MCF 10A (cell line): ENCODE measurements around the gene ALDH1A2. TPM values are rescaled to one million over a fixed set of nuclear protein-coding genes. Genes with fewer than 3 reads are reported as not detected.

Source experiments
- BruUV-seq: library from RNA; stranded (reverse); fragments of 400-500 nt; replicated peaks from 2 replicates; lab custom pipeline; 2021; lab: Mats Ljungman, UMichigan
- CTCF ChIA-PET: fragments of 300-600 bp; sonication (Branson Sonifier 250); formaldehyde crosslinking; extraction: SDS; loops from one replicate; lab custom pipeline; 2021; ENCODE audit warnings: antibody characterized with exemption, inconsistent platforms; lab: Yijun Ruan, JAX
- POLR2A ChIA-PET: fragments of 300-600, 350-650 bp; sonication (Branson Sonifier 250); formaldehyde crosslinking; extraction: SDS; loops from one replicate; lab custom pipeline; 2020; ENCODE audit warnings: antibody characterized with exemption, inconsistent platforms; lab: Yijun Ruan, JAX
- DNase-seq: peaks from one replicate; pipeline ENCODE4 v3.0.0-alpha.2; 2018; ENCODE audit not compliant: unreplicated experiment
- H3K27ac Mint-ChIP-seq: one replicate; pipeline ENCODE4 v1.8.0; 2022; ENCODE audit warnings: mild to moderate bottlenecking, low read depth, mixed read lengths; ENCODE audit not compliant: unreplicated experiment
- H3K27me3 Mint-ChIP-seq: one replicate; pipeline ENCODE4 v1.8.0; 2022; ENCODE audit warnings: mixed read lengths; ENCODE audit not compliant: insufficient read depth, unreplicated experiment
- H3K36me3 Mint-ChIP-seq: one replicate; pipeline ENCODE4 v1.8.0; 2022; ENCODE audit warnings: mild to moderate bottlenecking, moderate library complexity, mixed read lengths; ENCODE audit not compliant: insufficient read depth, unreplicated experiment
- H3K4me1 Mint-ChIP-seq: one replicate; pipeline ENCODE4 v1.8.0; 2022; ENCODE audit warnings: mixed read lengths; ENCODE audit not compliant: insufficient read depth, unreplicated experiment
- H3K4me3 Mint-ChIP-seq: one replicate; pipeline ENCODE4 v1.8.0; 2022; ENCODE audit warnings: mild to moderate bottlenecking, moderate library complexity, mixed read lengths; ENCODE audit not compliant: unreplicated experiment
- H3K9me3 Mint-ChIP-seq: one replicate; pipeline ENCODE4 v1.8.0; 2022; ENCODE audit warnings: mixed read lengths; ENCODE audit not compliant: unreplicated experiment
- CTCF ChIP-seq: fragments of 200-600 bp; IDR thresholded peaks from one replicate; pipeline ENCODE4 v1.8.0; 2022; ENCODE audit warnings: antibody characterized with exemption, mild to moderate bottlenecking; ENCODE audit not compliant: unreplicated experiment
- intact Hi-C: fragments of 100-400 bp; cut with micrococcal nuclease; formaldehyde crosslinking; loops from 2 replicates; pipeline ENCODE4 v1.14.1; 2022
- total RNA-seq: library from RNA; stranded (reverse); gene quantifications from 2 replicates; pipeline ENCODE4 v1.2.3, GENCODE V29; 2022

ALDH1A2 gene
- total RNA-seq, 1 experiment from 2014 or later, result 1.2 TPM

- ChIA-PET CTCF (no interaction called here), POLR2A (interaction anchor here (0.7 kb wide), 1 partner anchor 355 kb away, joined by 3 read pairs; no protein-coding TSS in a partner anchor)
- Mint-ChIP-seq H3K27ac (no peak overlapping the region), H3K4me3 (no peak overlapping the region), H3K9me3 (no peaks in the 10 kb centered on the region), H3K36me3 (no peaks in the 10 kb centered on the region), H3K4me1 (no peaks in the 10 kb centered on the region), H3K27me3 (no peaks in the 10 kb centered on the region)
- DNase-seq, result no peak
- intact Hi-C loops, result no loop called here
- TF ChIP-seq CTCF, result no peak
- BruUV-seq, result no TSS peak
Measured at GRCh38 chr15:58111718-58112104, 46.2 kb upstream of the ALDH1A2 start.

GRCh38 chr15:58110999-58111717, 45.6 kb upstream of the ALDH1A2 start:
- no peak for TF ChIP-seq CTCF
- Mint-ChIP-seq H3K27me3 (no peaks in the 10 kb centered on the region), H3K4me1 (no peaks in the 10 kb centered on the region), H3K4me3 (no peak overlapping the region), H3K36me3 (no peaks in the 10 kb centered on the region), H3K9me3 (no peaks in the 10 kb centered on the region), H3K27ac (no peak overlapping the region)
- ChIA-PET CTCF (interaction anchor here (0.7 kb wide), 1 partner anchor 40 kb away, joined by 3 read pairs; no protein-coding TSS in a partner anchor), POLR2A (interaction anchor here (0.6 kb wide), 1 partner anchor 801 kb away, joined by 3 read pairs; no protein-coding TSS in a partner anchor)
- intact Hi-C loops, result no loop called here
- DNase-seq, result no peak
- BruUV-seq, result no TSS peak

- Mint-ChIP-seq H3K27me3 (no peaks in the 10 kb centered on the region), H3K9me3 (no peaks in the 10 kb centered on the region), H3K4me3 (no peak overlapping the region), H3K27ac (no peak overlapping the region), H3K4me1 (no peaks in the 10 kb centered on the region), H3K36me3 (no peaks in the 10 kb centered on the region)
- POLR2A ChIA-PET, result no interaction called here
- no peak for DNase-seq
- TF ChIP-seq CTCF, result no peak
- BruUV-seq, result no TSS peak
- CTCF ChIA-PET, result interaction anchor here (1.3 kb wide), 1 partner anchor 39 kb away, joined by 4 read pairs; no protein-coding TSS in a partner anchor
- intact Hi-C loops, result no loop called here
Measured at GRCh38 chr15:58109419-58109818, 43.9 kb upstream of the ALDH1A2 start.

- no TSS peak for BruUV-seq
- Mint-ChIP-seq H3K27me3 (no peaks in the 10 kb centered on the region), H3K4me3 (no peak overlapping the region), H3K27ac (no peak overlapping the region), H3K4me1 (no peaks in the 10 kb centered on the region), H3K36me3 (no peaks in the 10 kb centered on the region), H3K9me3 (no peaks in the 10 kb centered on the region)
- intact Hi-C loops, result no loop called here
- TF ChIP-seq CTCF, result no peak
- no peak for DNase-seq
- ChIA-PET CTCF (interaction anchor here (0.5 to 1.3 kb wide), 5 partner anchors 37 to 883 kb away, joined by 3 to 5 read pairs (median 3); no protein-coding TSS in a partner anchor), POLR2A (no interaction called here)
Measured at GRCh38 chr15:58108117-58108516, 42.6 kb upstream of the ALDH1A2 start.
